HG03432 (cell line): ENCODE data around the gene OR2T35.
"Not testable (repeated sequence)": the region's sequence is repeated elsewhere in the genome, so short reads cannot be mapped to it uniquely, and the experiment has no call there.

Experiments used
- ATAC-seq: cut with Tn5 transposase; IDR thresholded peaks from one replicate; pipeline ENCODE4 v1.9.1; 2021; ENCODE audit warnings: mild to moderate bottlenecking, moderate library complexity; ENCODE audit not compliant: unreplicated experiment

The OR2T35 gene

GRCh38 chr1:248645178-248645577 lies at the start of gene OR2T35:
OR2T35 (minus strand) TSS chr1:248645278; CDS start chr1:248639258, 6,020 bp downstream.
- not testable (repeated sequence) for ATAC-seq

- ATAC-seq: no peak
Observed at GRCh38 chr1:248691567-248692155, 46.6 kb upstream of the OR2T35 start.

- peak; percentile 79 for ATAC-seq
Observed at GRCh38 chr1:248688527-248689298, 43.6 kb upstream of the OR2T35 start.

- ATAC-seq: peak; percentile 78
Observed at GRCh38 chr1:248686815-248687214, 41.7 kb upstream of the OR2T35 start.

- no peak for ATAC-seq
Observed at GRCh38 chr1:248681651-248682050, 36.6 kb upstream of the OR2T35 start.

- no peak for ATAC-seq
Observed at GRCh38 chr1:248670003-248670402, 24.9 kb upstream of the OR2T35 start.

- peak; percentile 97 for ATAC-seq
Observed at GRCh38 chr1:248663453-248664328, 18.6 kb upstream of the OR2T35 start.

- ATAC-seq: peak; percentile 61
Observed at GRCh38 chr1:248656797-248657196, 11.7 kb upstream of the OR2T35 start.

GRCh38 chr1:248655354-248655753 lies 10.3 kb upstream of the OR2T35 start, which contains the start of gene OR2T27:
OR2T27 (minus strand) TSS chr1:248655528; CDS start chr1:248650884, 4,644 bp downstream.
- ATAC-seq: peak; percentile 70

GRCh38 chr1:248648770-248649536 lies 3.9 kb upstream of the OR2T35 start:
- ATAC-seq: not testable (repeated sequence)

- ATAC-seq: peak; percentile 73
Observed at GRCh38 chr1:248642971-248643651, 2.0 kb downstream of the OR2T35 start.

- ATAC-seq: peak; percentile 6
Observed at GRCh38 chr1:248641583-248641982, 3.5 kb downstream of the OR2T35 start.

GRCh38 chr1:248640906-248641305 lies 4.2 kb downstream of the OR2T35 start:
- ATAC-seq: peak; percentile 47

GRCh38 chr1:248639652-248640051 lies 5.4 kb downstream of the OR2T35 start:
- ATAC-seq: peak; percentile 35

- ATAC-seq: not testable (repeated sequence)
Observed at GRCh38 chr1:248636612-248637011, 8.5 kb downstream of the OR2T35 start.

- ATAC-seq: not testable (repeated sequence)
Observed at GRCh38 chr1:248634991-248635390, 10.1 kb downstream of the OR2T35 start, which contains the start of gene OR2T11. OR2T11 (minus strand) TSS chr1:248635091; CDS start chr1:248627128, 7,963 bp downstream.

- ATAC-seq: no peak
Observed at GRCh38 chr1:248631354-248632008, 13.6 kb downstream of the OR2T35 start.

GRCh38 chr1:248630551-248630950 lies 14.5 kb downstream of the OR2T35 start:
- no peak for ATAC-seq
